H9 (cell line): Measurements from ENCODE around the gene IL17REL. TPM values are rescaled to one million over a fixed set of nuclear protein-coding genes. Genes with fewer than 3 reads are reported as not detected.
A peak's percentile ranks its signal among the peaks of the same experiment; 100 is the strongest.

Source experiments
- DNase-seq: peaks from one replicate; pipeline ENCODE4 v3.0.0-alpha.2; 2017
- H2AFZ ChIP-seq: one replicate; pipeline ENCODE4 v1.6.1; 2013; ENCODE audit warnings: mild to moderate bottlenecking, low read length, control low read depth, moderate library complexity
- H2AK5ac ChIP-seq: 2 replicates; pipeline ENCODE4 v1.6.1; 2013; ENCODE audit warnings: low read length, control low read depth, mixed read lengths; ENCODE audit not compliant: insufficient read length
- H2BK120ac ChIP-seq: one replicate; pipeline ENCODE4 v1.6.1; 2013; ENCODE audit warnings: low read depth, mild to moderate bottlenecking, low read length, control low read depth, inconsistent platforms; ENCODE audit not compliant: poor library complexity, severe bottlenecking
- H2BK12ac ChIP-seq: 2 replicates; pipeline ENCODE4 v1.6.1; 2013; ENCODE audit warnings: low read length, control low read depth, mixed read lengths, low read depth; ENCODE audit not compliant: insufficient read length
- H2BK15ac ChIP-seq: 2 replicates; pipeline ENCODE4 v1.6.1; 2013; ENCODE audit warnings: low read depth, low read length, control low read depth
- H2BK20ac ChIP-seq: one replicate; pipeline ENCODE4 v1.6.1; 2013; ENCODE audit warnings: low read depth, mild to moderate bottlenecking, low read length, control low read depth, inconsistent platforms; ENCODE audit not compliant: poor library complexity, severe bottlenecking
- H2BK5ac ChIP-seq: 2 replicates; pipeline ENCODE4 v1.6.1; 2013; ENCODE audit warnings: low read length, control low read depth, mixed read lengths; ENCODE audit not compliant: insufficient read length
- H3K14ac ChIP-seq: 2 replicates; pipeline ENCODE4 v1.6.1; 2013; ENCODE audit warnings: low read length, control low read depth; ENCODE audit not compliant: insufficient read depth
- H3K18ac ChIP-seq: 2 replicates; pipeline ENCODE4 v1.6.1; 2013; ENCODE audit warnings: low read depth, mild to moderate bottlenecking, mixed read lengths, low read length, control low read depth; ENCODE audit not compliant: insufficient read length
- H3K23ac ChIP-seq: 2 replicates; pipeline ENCODE4 v1.6.1; 2013; ENCODE audit warnings: low read length, control low read depth, mixed read lengths, low read depth; ENCODE audit not compliant: insufficient read length
- H3K23me2 ChIP-seq: 2 replicates; pipeline ENCODE4 v1.6.1; 2013; ENCODE audit warnings: low read depth, mild to moderate bottlenecking, mixed read lengths, low read length, control low read depth; ENCODE audit not compliant: insufficient read length, poor library complexity, severe bottlenecking
- H3K27ac ChIP-seq: 2 replicates; pipeline ENCODE4 v1.5.1; 2013; ENCODE audit warnings: low read length, control low read depth, mixed read lengths, low read depth; ENCODE audit not compliant: insufficient read length
- H3K27me3 ChIP-seq: 2 replicates; pipeline ENCODE4 v1.6.1; 2013; ENCODE audit warnings: low read length, control low read depth, inconsistent platforms; ENCODE audit not compliant: insufficient read depth
- H3K4ac ChIP-seq: 2 replicates; pipeline ENCODE4 v1.6.1; 2013; ENCODE audit warnings: low read depth, mild to moderate bottlenecking, control low read depth, inconsistent platforms, low read length, moderate library complexity
- H3K4me1 ChIP-seq: 2 replicates; pipeline ENCODE4 v1.6.1; 2013; ENCODE audit warnings: low read length, control low read depth, inconsistent platforms; ENCODE audit not compliant: insufficient read depth
- H3K4me2 ChIP-seq: 2 replicates; pipeline ENCODE4 v1.6.1; 2013; ENCODE audit warnings: low read length, control low read depth, mixed read lengths; ENCODE audit not compliant: insufficient read length, insufficient read depth
- H3K56ac ChIP-seq: 2 replicates; pipeline ENCODE4 v1.6.1; 2013; ENCODE audit warnings: low read depth, mild to moderate bottlenecking, mixed read lengths, low read length, control low read depth; ENCODE audit not compliant: insufficient read length
- H3K79me1 ChIP-seq: 2 replicates; pipeline ENCODE4 v1.6.1; 2013; ENCODE audit warnings: low read depth, mild to moderate bottlenecking, moderate library complexity, low read length, control low read depth, inconsistent platforms; ENCODE audit not compliant: insufficient read depth, poor library complexity, severe bottlenecking
- H3K79me2 ChIP-seq: 2 replicates; pipeline ENCODE4 v1.6.1; 2013; ENCODE audit warnings: low read length, control low read depth, inconsistent platforms; ENCODE audit not compliant: insufficient read depth
- H3K9ac ChIP-seq: 2 replicates; pipeline ENCODE4 v1.6.1; 2013; ENCODE audit warnings: low read length, control low read depth, mixed read lengths; ENCODE audit not compliant: insufficient read length; ENCODE audit errors: extremely low read depth
- H3K9me3 ChIP-seq: one replicate; pipeline ENCODE4 v1.6.1; 2013; ENCODE audit warnings: low read depth, low read length, inconsistent platforms; ENCODE audit not compliant: control insufficient read depth
- H3T11ph ChIP-seq: one replicate; pipeline ENCODE4 v1.6.1; 2013; ENCODE audit warnings: mild to moderate bottlenecking, low read length, control low read depth, inconsistent platforms
- H4K20me1 ChIP-seq: one replicate; pipeline ENCODE4 v1.6.1; 2013; ENCODE audit not compliant: control insufficient read depth, insufficient read length, insufficient read depth
- H4K5ac ChIP-seq: 2 replicates; pipeline ENCODE4 v1.6.1; 2013; ENCODE audit warnings: low read depth, mild to moderate bottlenecking, mixed read lengths, low read length, control low read depth; ENCODE audit not compliant: insufficient read length
- H4K8ac ChIP-seq: replicated peaks from 2 replicates; pipeline ENCODE4 v1.6.1; 2013; ENCODE audit warnings: low read length, control low read depth, mixed read lengths, low read depth; ENCODE audit not compliant: insufficient read length
- H4K91ac ChIP-seq: 2 replicates; pipeline ENCODE4 v1.6.1; 2013; ENCODE audit warnings: low read depth, mild to moderate bottlenecking, moderate library complexity, mixed read lengths, low read length, control low read depth; ENCODE audit not compliant: insufficient read length
- H3K27ac Mint-ChIP-seq, 3 experiments: 2 replicates in 2 of 3; 3 replicates in 1 of 3; pipeline ENCODE4 v1.8.0; 2020 to 2021; ENCODE audit warnings: mixed read lengths in 3 of 3, mild to moderate bottlenecking in 1 of 3, moderate library complexity in 1 of 3
- H3K27me3 Mint-ChIP-seq: 2 replicates; pipeline ENCODE4 v1.8.0; 2021; ENCODE audit warnings: low read depth, mild to moderate bottlenecking, moderate library complexity, mixed read lengths
- H3K36me3 Mint-ChIP-seq, 3 experiments: 2 replicates in 2 of 3; 3 replicates in 1 of 3; pipeline ENCODE4 v1.8.0; 2020 to 2021; ENCODE audit warnings: low read depth in 3 of 3, mixed read lengths in 3 of 3; ENCODE audit not compliant: insufficient read depth in 1 of 3
- H3K4me1 Mint-ChIP-seq, 2 experiments: 2 replicates each; pipeline ENCODE4 v1.8.0; 2020; ENCODE audit warnings: mixed read lengths in 2 of 2
- H3K4me3 Mint-ChIP-seq, 2 experiments: 2 replicates in 1 of 2; 3 replicates in 1 of 2; pipeline ENCODE4 v1.8.0; 2020 to 2021; ENCODE audit warnings: mild to moderate bottlenecking in 2 of 2, mixed read lengths in 2 of 2, moderate library complexity in 1 of 2
- H3K9me3 Mint-ChIP-seq, 2 experiments: 2 replicates in 1 of 2; 3 replicates in 1 of 2; pipeline ENCODE4 v1.8.0; 2020; ENCODE audit warnings: mild to moderate bottlenecking in 2 of 2, mixed read lengths in 2 of 2, moderate library complexity in 1 of 2
- CTCF ChIP-seq: fragments of 200-600 bp; sonication (generic); conservative IDR thresholded peaks from 3 replicates; pipeline ENCODE4 v1.8.0; 2021; ENCODE audit warnings: antibody characterized with exemption, mild to moderate bottlenecking
- WGBS: extraction: QIAGEN DNeasy Blood & Tissue Kit; methylation state at CpG from one replicate; pipeline ENCODE4 v1.1.7; 2013; ENCODE audit warnings: missing lambda C conversion rate, low lambda C conversion rate, mixed read lengths; ENCODE audit not compliant: insufficient read length; ENCODE audit errors: extremely low coverage; 5-methylcytosine and 5-hydroxymethylcytosine counted together
- total RNA-seq: library from RNA; stranded (reverse); gene quantifications from 2 replicates; pipeline ENCODE4 v1.2.1, GENCODE V29; 2021

The IL17REL gene
- total RNA-seq, 1 experiment from 2014 or later: 0.20 TPM

DNA sequence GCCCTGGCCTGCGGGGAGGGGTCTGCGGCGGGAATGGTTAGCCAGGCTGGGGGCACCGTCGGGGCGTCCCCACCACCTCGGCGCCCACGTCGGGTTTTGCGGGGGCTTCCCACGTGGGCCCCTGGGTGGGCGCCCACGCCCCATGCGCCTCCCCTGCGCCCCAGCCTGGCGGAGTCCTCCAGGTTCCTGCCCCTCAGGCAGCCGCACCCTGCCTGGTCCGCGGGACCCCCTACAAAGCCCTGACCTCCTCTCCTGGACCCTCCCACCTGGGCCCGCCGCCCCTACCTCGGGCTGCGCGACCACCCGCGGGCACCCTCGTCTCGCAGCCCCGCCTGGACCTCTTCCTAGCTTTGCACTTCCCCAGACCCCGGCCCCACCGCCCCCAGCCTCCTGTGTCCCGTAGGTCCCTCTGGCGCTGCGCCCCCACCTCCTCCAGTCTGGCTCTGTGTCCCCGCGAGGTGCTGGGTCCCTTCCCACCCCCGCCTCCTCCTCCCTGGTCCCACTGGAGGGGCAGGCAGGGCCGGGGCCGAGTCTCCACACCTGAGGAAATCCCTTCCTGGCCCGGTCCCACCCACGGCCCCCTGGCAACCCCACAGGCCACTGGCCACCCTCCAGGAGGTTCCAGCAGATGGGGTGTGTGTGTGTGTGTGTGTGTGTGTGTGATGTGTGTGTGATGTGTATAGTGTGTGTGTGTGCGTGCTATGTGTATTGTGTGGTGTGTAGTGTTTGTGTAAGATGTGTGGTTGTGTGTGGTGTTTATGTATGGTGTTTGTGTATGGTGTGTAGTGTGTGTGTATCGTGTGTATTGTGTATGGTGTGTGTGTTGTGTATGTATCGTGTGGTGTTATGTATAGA lies 40.2 kb downstream of the IL17REL start:
- H2AK5ac ChIP-seq: no peak overlapping the region
- H3K9me3 Mint-ChIP-seq: no peaks in the 10 kb centered on the region; a peak in 1 of 5 replicates
- H2AFZ ChIP-seq: no peak overlapping the region
- peaks cover 16% of the 10 kb centered on the region for H3K27me3 Mint-ChIP-seq
- no peak overlapping the region for H3K27ac ChIP-seq
- no peak overlapping the region for H3K4me2 ChIP-seq
- H3K27me3 ChIP-seq: no peaks in the 10 kb centered on the region
- no peak overlapping the region for H2BK15ac ChIP-seq
- no peak overlapping the region for H3K56ac ChIP-seq
- peak; percentile 38 for DNase-seq
- H3K36me3 Mint-ChIP-seq: peaks cover 0 to 2% (median 0%) of the 10 kb centered on the region in 3 experiments; a peak in 1 of 7 replicates
- H3K4ac ChIP-seq: no peak overlapping the region
- no peak overlapping the region for H2BK12ac ChIP-seq
- no peaks in the 10 kb centered on the region; the same call in 1 of the 2 replicates for H3K4me1 ChIP-seq
- WGBS: 100% methylated on average over 3 of the region's 45 CpGs
- no peak overlapping the region for H4K91ac ChIP-seq
- H4K20me1 ChIP-seq: peaks cover 3% of the 10 kb centered on the region
- no peak overlapping the region for H2BK5ac ChIP-seq
- no peak overlapping the region for H3K9ac ChIP-seq
- no peak overlapping the region for H3T11ph ChIP-seq
- H3K4me1 Mint-ChIP-seq: peaks cover 5 to 9% of the 10 kb centered on the region in 2 experiments
- H2BK20ac ChIP-seq: no peak overlapping the region
- no peaks in the 10 kb centered on the region for H3K79me2 ChIP-seq
- no peak overlapping the region for H3K27ac Mint-ChIP-seq
- no peak overlapping the region for H4K5ac ChIP-seq
- TF ChIP-seq CTCF: no peak
- H3K18ac ChIP-seq: no peak overlapping the region
- H3K4me3 Mint-ChIP-seq: no peak overlapping the region
- no peaks in the 10 kb centered on the region for H3K9me3 ChIP-seq
- no peak overlapping the region for H3K14ac ChIP-seq
- H3K79me1 ChIP-seq: no peaks in the 10 kb centered on the region
- no peaks in the 10 kb centered on the region for H3K23me2 ChIP-seq
- H3K23ac ChIP-seq: no peak overlapping the region
- no peak overlapping the region for H2BK120ac ChIP-seq
- no peak overlapping the region for H4K8ac ChIP-seq
